Small intestine (tissue), 7 donors: ENCODE data around the gene BCL2L2. TPM values are rescaled to one million over a fixed set of nuclear protein-coding genes. Genes with fewer than 3 reads are reported as not detected.

Experiments
- DNase-seq, 2 donors: peaks; one replicate each; pipeline versions ENCODE4 v3.0.0 to v3.0.0-alpha.2; 2013
- FAIRE-seq: peaks from 2 replicates; lab custom pipeline; 2012; peaks lifted over from hg19 to GRCh38; lab: Jason Lieb, UNC
- H3K27ac ChIP-seq, 3 donors: one replicate each; pipeline ENCODE4 v1.5.1; 2013; ENCODE audit warnings: low read length in 2 of 3, mild to moderate bottlenecking in 2 of 3, control low read depth in 1 of 3, inconsistent platforms in 1 of 3, low read depth in 1 of 3, moderate library complexity in 1 of 3
- H3K27me3 ChIP-seq, 3 donors: one replicate each; pipeline ENCODE4 v1.6.1; 2013; ENCODE audit warnings: low read length in 3 of 3, inconsistent platforms in 1 of 3; ENCODE audit not compliant: control insufficient read depth in 3 of 3, insufficient read depth in 3 of 3
- H3K36me3 ChIP-seq, 3 donors: one replicate each; pipeline ENCODE4 v1.6.1; 2013; ENCODE audit warnings: low read length in 3 of 3, inconsistent platforms in 1 of 3, low read depth in 1 of 3, mild to moderate bottlenecking in 1 of 3, moderate library complexity in 1 of 3; ENCODE audit not compliant: control insufficient read depth in 3 of 3, insufficient read depth in 2 of 3
- H3K4me1 ChIP-seq, 3 donors: one replicate each; pipeline ENCODE4 v1.6.1; 2013; ENCODE audit warnings: low read length in 2 of 3, inconsistent platforms in 1 of 3, low read depth in 1 of 3, mild to moderate bottlenecking in 1 of 3, moderate library complexity in 1 of 3; ENCODE audit not compliant: control insufficient read depth in 3 of 3, insufficient read depth in 2 of 3
- H3K4me3 ChIP-seq, 3 donors: one replicate each; pipeline ENCODE4 v1.5.1; 2013; ENCODE audit warnings: low read length in 3 of 3, control low read depth in 1 of 3, inconsistent platforms in 1 of 3, low read depth in 1 of 3, mild to moderate bottlenecking in 1 of 3, moderate library complexity in 1 of 3
- H3K9me3 ChIP-seq, 2 donors: one replicate each; pipeline ENCODE4 v1.6.1; 2013; ENCODE audit warnings: low read depth in 1 of 2, low read length in 1 of 2; ENCODE audit not compliant: control insufficient read depth in 2 of 2, insufficient read depth in 1 of 2
- WGBS, 3 donors: extraction: QIAGEN DNeasy Blood & Tissue Kit; methylation state at CpG; one replicate each; pipeline ENCODE4 v1.1.7; 2013; 5-methylcytosine and 5-hydroxymethylcytosine counted together
- polyA plus RNA-seq, 4 donors: library from polyadenylated mRNA; stranded (reverse) in 3 of 4; unstranded in 1 of 4; fragments of 200-250 nt in 3 of 4; fragments of 120-200 nt in 1 of 4; gene quantifications; one replicate each; pipeline versions ENCODE4 v1.2.1 to v1.2.3, GENCODE V29; 2013
- donor health status: healthy with polysubstance abuse.
- donor health status: control.
- donor health status: control.
- donor health status: Bipolar disorder and iron deficiency.
- donor health status: healthy.

BCL2L2 gene
- polyA plus RNA-seq, 4 donors = 30.8 to 50.0 (median 37.7) TPM

- WGBS, 3 donors = 85 to 95% (median 90%) methylated on average over 6 of the region's 6 CpGs
- DNase-seq (no peak), FAIRE-seq (no peak)
- Histone ChIP-seq H3K36me3 (peaks cover 0 to 30% (median 0%) of the 10 kb centered on the region in 3 donors), H3K27ac (no peak overlapping the region), H3K4me1 (peaks cover 0 to 9% (median 0%) of the 10 kb centered on the region in 3 donors), H3K9me3 (no peaks in the 10 kb centered on the region), H3K27me3 (peaks cover 0 to 21% (median 7%) of the 10 kb centered on the region in 3 donors), H3K4me3 (no peak overlapping the region)
Measured at GRCh38 chr14:23355871-23356435, 49.3 kb downstream of the BCL2L2 start.

DNA sequence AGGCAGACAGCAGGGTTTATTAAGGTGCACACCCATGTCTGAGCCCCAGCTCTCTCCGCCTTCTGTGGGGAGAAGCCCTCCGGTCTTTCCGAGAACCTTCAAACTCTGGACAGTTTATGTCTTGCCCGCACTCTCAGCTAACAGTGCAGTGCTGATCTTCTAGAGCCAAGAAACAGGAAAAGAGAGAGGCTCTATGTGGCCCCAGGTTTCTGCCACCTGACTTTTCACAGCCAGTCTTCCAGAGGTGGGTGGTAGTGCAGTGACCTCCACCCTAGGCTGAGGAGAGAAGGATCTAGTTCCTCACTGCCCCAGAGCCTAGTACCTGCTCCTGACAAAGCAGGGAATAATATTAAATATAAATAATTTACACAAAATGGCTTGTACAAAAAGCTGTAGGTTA lies 50.0 kb downstream of the BCL2L2 start:
- Histone ChIP-seq H3K27me3 (peaks cover 0 to 14% (median 7%) of the 10 kb centered on the region in 3 donors), H3K36me3 (peaks cover 0 to 30% (median 0%) of the 10 kb centered on the region in 3 donors), H3K9me3 (no peaks in the 10 kb centered on the region), H3K4me1 (peaks cover 0 to 5% (median 0%) of the 10 kb centered on the region in 3 donors), H3K27ac (no peak overlapping the region), H3K4me3 (no peak overlapping the region)
- FAIRE-seq = no peak
- DNase-seq = no peak
- 92 to 100% (median 95%) methylated on average over 4 of the region's 4 CpGs for WGBS, 3 donors

GRCh38 chr14:23357261-23357660 lies 50.6 kb downstream of the BCL2L2 start:
- Histone ChIP-seq H3K9me3 (no peaks in the 10 kb centered on the region), H3K4me3 (no peak overlapping the region), H3K4me1 (peaks cover 0 to 5% (median 0%) of the 10 kb centered on the region in 3 donors), H3K27ac (no peak overlapping the region), H3K36me3 (peaks cover 0 to 30% (median 0%) of the 10 kb centered on the region in 3 donors), H3K27me3 (peaks cover 0 to 10% (median 4%) of the 10 kb centered on the region in 3 donors)
- FAIRE-seq (no peak), DNase-seq (no peak)
- WGBS, 3 donors = 84 to 91% (median 87%) methylated on average over 8 of the region's 8 CpGs

DNA sequence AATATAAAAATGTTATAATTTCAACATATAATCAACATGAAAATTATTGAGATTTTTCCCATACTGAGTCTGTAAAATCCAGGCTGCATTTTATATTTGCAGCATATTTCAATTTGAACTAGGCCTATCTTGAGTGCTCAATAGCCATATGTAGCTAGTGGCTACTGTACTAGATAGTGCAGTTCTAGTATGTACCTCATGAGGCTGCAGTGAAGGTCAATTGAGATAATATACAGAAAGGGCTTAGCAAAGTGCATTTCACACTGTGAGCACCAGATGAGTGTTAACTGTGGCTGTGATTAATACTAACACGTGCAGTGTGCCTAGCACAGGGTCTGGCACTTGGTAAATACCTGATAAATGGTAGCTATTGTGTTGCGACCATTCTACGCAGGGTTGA lies 51.4 kb downstream of the BCL2L2 start:
- H3K36me3 ChIP-seq = peaks cover 0 to 30% (median 0%) of the 10 kb centered on the region in 3 donors
- DNase-seq (no peak), FAIRE-seq (no peak)
- H3K27ac ChIP-seq = no peak overlapping the region
- 81 to 86% (median 84%) methylated on average over 3 of the region's 3 CpGs for WGBS, 3 donors
- H3K9me3 ChIP-seq = no peaks in the 10 kb centered on the region
- peaks cover 0 to 3% (median 0%) of the 10 kb centered on the region in 3 donors for H3K4me1 ChIP-seq
- H3K27me3 ChIP-seq = peaks cover 0 to 10% (median 4%) of the 10 kb centered on the region in 3 donors
- H3K4me3 ChIP-seq = no peak overlapping the region

DNA sequence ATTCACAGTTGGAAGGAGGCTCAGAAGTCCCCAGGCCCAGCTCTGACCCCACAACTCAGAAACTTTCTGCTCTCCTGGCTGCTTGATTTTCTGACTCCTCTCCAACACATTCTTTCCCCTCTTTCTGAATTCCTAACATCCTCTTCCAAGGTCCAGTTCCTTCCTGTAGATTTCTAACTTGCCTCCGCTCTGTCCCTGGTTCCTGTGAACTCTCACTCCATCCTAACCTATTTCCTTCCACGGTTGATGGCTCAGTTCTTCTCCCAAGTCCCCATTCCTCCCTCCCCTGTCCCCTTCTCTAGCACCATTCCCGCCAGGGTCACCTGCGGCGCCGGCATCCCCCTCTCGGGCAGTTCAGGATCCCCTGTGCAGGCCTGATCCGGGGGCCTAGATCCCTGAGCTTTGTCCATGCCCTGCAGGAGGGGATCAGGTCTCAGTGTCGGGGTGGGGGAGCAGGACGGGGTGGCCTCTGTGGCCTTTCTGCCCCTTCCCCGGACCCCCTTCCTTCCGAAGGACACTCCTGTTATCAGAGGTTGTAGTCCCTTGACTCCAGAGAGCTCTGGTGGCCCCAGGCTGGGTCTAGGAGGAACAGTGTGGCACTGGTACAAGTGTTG lies 52.0 kb downstream of the BCL2L2 start:
- DNase-seq = no peak
- H3K27me3 ChIP-seq = peaks cover 0 to 5% (median 4%) of the 10 kb centered on the region in 3 donors
- H3K4me3 ChIP-seq = no peak overlapping the region
- no peaks in the 10 kb centered on the region for H3K9me3 ChIP-seq
- FAIRE-seq = no peak
- peaks cover 0 to 34% (median 0%) of the 10 kb centered on the region in 3 donors for H3K36me3 ChIP-seq
- H3K27ac ChIP-seq = no peak overlapping the region
- H3K4me1 ChIP-seq = no peaks in the 10 kb centered on the region
- 83 to 89% (median 85%) methylated on average over 12 of the region's 12 CpGs for WGBS, 3 donors

DNA sequence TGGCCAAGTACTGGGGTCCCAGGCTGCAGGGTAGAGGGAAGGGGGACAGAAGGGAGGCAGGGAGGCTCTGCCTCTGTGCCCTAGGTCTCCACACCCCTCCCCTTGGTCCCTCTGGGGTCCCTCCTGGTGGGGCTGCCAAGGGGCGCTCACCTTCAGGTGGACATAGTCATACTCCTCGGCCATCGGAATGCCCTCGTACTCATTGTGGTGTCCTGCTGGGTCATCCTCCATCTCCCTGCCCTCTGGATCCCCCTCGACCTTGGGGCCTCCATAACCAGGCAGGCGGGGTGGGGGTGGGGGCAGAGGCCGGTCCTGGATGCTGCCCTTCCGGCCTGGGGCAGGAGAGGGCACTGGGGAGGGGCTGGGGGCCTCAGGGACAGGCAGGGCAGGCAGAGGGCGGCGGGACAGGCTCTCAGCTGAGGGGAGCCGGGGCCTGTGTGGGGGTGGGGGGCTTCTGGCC lies 52.6 kb downstream of the BCL2L2 start:
- FAIRE-seq = no peak
- peaks cover 0 to 34% (median 0%) of the 10 kb centered on the region in 3 donors for H3K36me3 ChIP-seq
- no peak overlapping the region for H3K27ac ChIP-seq
- H3K4me3 ChIP-seq = no peak overlapping the region
- H3K27me3 ChIP-seq = peaks cover 0 to 4% (median 3%) of the 10 kb centered on the region in 3 donors
- WGBS, 3 donors = 57 to 79% (median 73%) methylated on average over 8 to 11 of the region's 11 CpGs
- H3K4me1 ChIP-seq = peaks cover 0 to under 1% (median 0%) of the 10 kb centered on the region in 3 donors
- H3K9me3 ChIP-seq = no peaks in the 10 kb centered on the region
- no peak for DNase-seq

DNA sequence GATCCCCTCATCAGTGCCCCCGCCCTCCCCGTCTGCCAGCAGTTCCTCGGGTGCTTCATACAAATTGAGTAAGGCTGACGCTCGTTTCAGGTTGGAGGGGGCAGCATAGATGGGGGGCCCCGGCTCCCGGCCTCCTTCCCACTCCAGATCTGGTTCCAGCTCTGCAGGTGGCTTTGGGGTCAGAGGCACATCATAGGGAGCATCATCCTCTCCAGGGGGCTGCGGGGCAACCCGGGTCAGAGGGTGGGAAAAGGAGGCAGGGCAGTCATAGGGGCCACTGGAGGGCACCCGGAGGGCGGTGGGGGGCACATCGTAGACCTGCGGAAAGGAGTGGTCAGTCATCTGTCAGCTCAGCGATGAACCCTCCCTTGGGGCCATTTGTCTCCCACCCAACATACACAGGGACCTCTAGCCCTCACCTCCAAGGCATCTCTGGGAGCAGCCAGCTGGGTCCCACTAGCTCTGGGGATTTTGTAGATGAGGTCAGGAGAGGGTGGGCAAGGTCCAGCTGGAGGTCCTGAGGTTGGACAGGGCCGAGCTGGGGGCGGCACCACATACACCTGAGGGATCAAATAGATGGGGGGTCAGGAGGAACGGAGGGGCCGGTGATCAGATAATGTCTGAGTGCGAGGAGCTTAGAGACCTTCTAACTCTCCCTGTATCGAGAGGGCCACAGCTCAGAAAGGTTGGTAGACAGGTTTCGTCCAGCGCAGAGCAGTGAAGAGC lies 53.3 kb downstream of the BCL2L2 start:
- DNase-seq (no peak), FAIRE-seq (no peak)
- Histone ChIP-seq H3K4me1 (peaks cover 0 to 5% (median 0%) of the 10 kb centered on the region in 3 donors), H3K27ac (no peak overlapping the region), H3K36me3 (peaks cover 0 to 34% (median 0%) of the 10 kb centered on the region in 3 donors), H3K9me3 (no peaks in the 10 kb centered on the region), H3K27me3 (peaks cover 0 to 5% (median 5%) of the 10 kb centered on the region in 3 donors), H3K4me3 (no peak overlapping the region)
- 82 to 87% (median 84%) methylated on average over 22 of the region's 22 CpGs for WGBS, 3 donors

DNA sequence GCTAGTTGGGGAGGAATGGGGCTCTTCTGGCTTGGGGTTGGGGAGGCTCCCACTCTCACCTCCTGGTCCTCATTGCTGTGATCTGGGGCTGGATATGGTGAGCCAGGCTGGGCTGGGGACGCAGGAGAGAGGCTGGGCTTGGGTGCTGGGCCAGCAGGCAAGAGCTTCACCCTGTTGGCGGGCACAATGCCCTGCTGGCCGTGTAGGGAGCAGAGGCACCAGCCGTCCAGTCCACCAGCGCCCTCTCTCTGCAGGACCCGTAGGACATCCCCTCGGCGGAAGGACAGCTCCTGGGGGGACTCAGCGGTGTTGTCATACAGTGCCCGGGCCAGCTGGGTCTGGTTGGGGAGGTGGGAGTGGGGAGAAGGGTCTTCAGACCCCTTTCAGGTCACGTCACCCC lies 53.9 kb downstream of the BCL2L2 start:
- DNase-seq (no peak), FAIRE-seq (no peak)
- whole genome bisulfite sequencing, 3 donors = 65 to 73% (median 70%) methylated on average over 11 of the region's 11 CpGs
- Histone ChIP-seq H3K27me3 (peaks cover 5 to 7% (median 6%) of the 10 kb centered on the region in 3 donors), H3K27ac (no peak overlapping the region), H3K4me3 (no peak overlapping the region), H3K4me1 (peaks cover 0 to 6% (median under 1%) of the 10 kb centered on the region in 3 donors), H3K9me3 (no peaks in the 10 kb centered on the region), H3K36me3 (peaks cover 0 to 34% (median 0%) of the 10 kb centered on the region in 3 donors)
